A673 (cell line): Measurements from ENCODE around the gene FLRT2. TPM values are rescaled to one million over a fixed set of nuclear protein-coding genes. Genes with fewer than 3 reads are reported as not detected.

Experiments
- BruUV-seq: library from RNA; stranded (reverse); fragments of 400-500 nt; replicated peaks from 2 replicates; lab custom pipeline; 2021; lab: Mats Ljungman, UMichigan
- CTCF ChIA-PET: fragments of 300-600 bp; sonication (Branson Sonifier 250); formaldehyde crosslinking; loops from one replicate; lab custom pipeline; 2022; ENCODE audit warnings: antibody characterized with exemption; lab: Charles Lee
- POLR2A ChIA-PET: fragments of 300-600 bp; sonication (Branson Sonifier 250); formaldehyde crosslinking; loops from one replicate; lab custom pipeline; 2022; ENCODE audit warnings: antibody characterized with exemption; ENCODE audit not compliant: low non-redundant PET; lab: Charles Lee
- DNase-seq: peaks from one replicate; pipeline ENCODE4 v3.0.0-alpha.2; 2015; ENCODE audit warnings: low spot score
- H3K27ac ChIP-seq: fragments of 200-600 bp; sonication (generic); 2 replicates; pipeline ENCODE4 v1.5.1; 2016; ENCODE audit warnings: mixed run types, low read depth, mild to moderate bottlenecking, mixed read lengths, antibody characterized with exemption, low read length; ENCODE audit not compliant: poor library complexity, severe bottlenecking
- H3K27me3 ChIP-seq: fragments of 200-600 bp; sonication (generic); replicated peaks from 2 replicates; pipeline ENCODE4 v1.6.1; 2017; ENCODE audit warnings: mixed run types, low read depth, mild to moderate bottlenecking, mixed read lengths, antibody characterized with exemption, low read length; ENCODE audit not compliant: insufficient read depth, poor library complexity
- H3K36me3 ChIP-seq: fragments of 200-600 bp; sonication (generic); 2 replicates; pipeline ENCODE4 v1.6.1; 2016; ENCODE audit warnings: mixed run types, mild to moderate bottlenecking, mixed read lengths, antibody characterized with exemption, low read length; ENCODE audit not compliant: insufficient read depth, poor library complexity, severe bottlenecking
- H3K4me1 ChIP-seq: fragments of 200-600 bp; sonication (generic); 2 replicates; pipeline ENCODE4 v1.6.1; 2017; ENCODE audit warnings: mixed run types, mild to moderate bottlenecking, mixed read lengths, antibody characterized with exemption, low read length; ENCODE audit not compliant: insufficient read depth, poor library complexity, severe bottlenecking
- H3K4me3 ChIP-seq: fragments of 200-600 bp; sonication (generic); 2 replicates; pipeline ENCODE4 v1.5.1; 2016; ENCODE audit warnings: low read depth, mixed run types, mild to moderate bottlenecking, mixed read lengths, low read length; ENCODE audit not compliant: poor library complexity, severe bottlenecking
- H3K9me3 ChIP-seq: fragments of 200-600 bp; sonication (generic); 2 replicates; pipeline ENCODE4 v1.6.1; 2016; ENCODE audit warnings: mixed run types, low read depth, mild to moderate bottlenecking, mixed read lengths, antibody characterized with exemption, low read length; ENCODE audit not compliant: poor library complexity, severe bottlenecking
- EZH2 ChIP-seq: fragments of 200-600 bp; sonication (generic); IDR thresholded peaks from 2 replicates; pipeline ENCODE4 v1.6.1; 2017; ENCODE audit warnings: borderline replicate concordance, low read depth, mild to moderate bottlenecking, mixed read lengths, antibody characterized with exemption, low read length; ENCODE audit not compliant: poor library complexity, severe bottlenecking
- intact Hi-C: fragments of 100-400 bp; cut with micrococcal nuclease; formaldehyde crosslinking; loops from one replicate; pipeline ENCODE4 v1.10.0; 2022; ENCODE audit not compliant: unreplicated experiment
- total RNA-seq: library from RNA; stranded (reverse); gene quantifications from 2 replicates; pipeline ENCODE4 v1.2.3, GENCODE V29; 2021
- TF ChIP-seq, protein P1 (sequence below): fragments of 300-800, 200-600 bp; sonication (generic); conservative IDR thresholded peaks from 2 replicates; pipeline ENCODE4 v1.5.1; 2017; ENCODE audit warnings: low read depth, mild to moderate bottlenecking, antibody characterized with exemption, low read length, moderate library complexity, mixed read lengths

FLRT2 gene
- total RNA-seq, 1 experiment from 2014 or later, result 128 TPM

DNA sequence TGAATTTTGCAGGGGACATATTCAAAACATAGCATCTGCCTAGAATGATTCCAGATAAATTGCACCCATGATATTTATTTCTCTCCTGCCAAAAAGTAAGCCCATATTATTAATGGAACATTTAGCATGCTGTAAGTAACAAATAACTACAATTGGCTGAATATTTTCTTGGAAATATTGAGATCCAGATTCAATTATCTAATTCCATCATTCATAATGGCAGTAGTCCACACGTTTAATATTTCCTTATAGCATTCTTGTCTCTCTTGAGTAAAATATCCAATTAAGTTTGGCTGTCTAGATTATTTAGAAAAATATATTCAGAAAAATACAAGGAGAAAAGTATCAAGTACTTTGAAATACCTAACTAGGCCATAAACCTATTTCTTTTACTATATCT, 157.5 kb downstream of the FLRT2 start:
- POLR2A ChIA-PET, result no interaction called here
- CTCF ChIA-PET, result no interaction called here
- H3K27me3 ChIP-seq, result no peaks in the 10 kb centered on the region
- no peak overlapping the region for H3K4me3 ChIP-seq
- no peaks in the 10 kb centered on the region for H3K36me3 ChIP-seq
- no peaks in the 10 kb centered on the region for H3K9me3 ChIP-seq
- no peak for DNase-seq
- intact Hi-C loops, result no loop called here
- H3K27ac ChIP-seq, result no peak overlapping the region
- no peaks in the 10 kb centered on the region for H3K4me1 ChIP-seq
- TF ChIP-seq EZH2, result no peak
- TF ChIP-seq, protein P1, sequence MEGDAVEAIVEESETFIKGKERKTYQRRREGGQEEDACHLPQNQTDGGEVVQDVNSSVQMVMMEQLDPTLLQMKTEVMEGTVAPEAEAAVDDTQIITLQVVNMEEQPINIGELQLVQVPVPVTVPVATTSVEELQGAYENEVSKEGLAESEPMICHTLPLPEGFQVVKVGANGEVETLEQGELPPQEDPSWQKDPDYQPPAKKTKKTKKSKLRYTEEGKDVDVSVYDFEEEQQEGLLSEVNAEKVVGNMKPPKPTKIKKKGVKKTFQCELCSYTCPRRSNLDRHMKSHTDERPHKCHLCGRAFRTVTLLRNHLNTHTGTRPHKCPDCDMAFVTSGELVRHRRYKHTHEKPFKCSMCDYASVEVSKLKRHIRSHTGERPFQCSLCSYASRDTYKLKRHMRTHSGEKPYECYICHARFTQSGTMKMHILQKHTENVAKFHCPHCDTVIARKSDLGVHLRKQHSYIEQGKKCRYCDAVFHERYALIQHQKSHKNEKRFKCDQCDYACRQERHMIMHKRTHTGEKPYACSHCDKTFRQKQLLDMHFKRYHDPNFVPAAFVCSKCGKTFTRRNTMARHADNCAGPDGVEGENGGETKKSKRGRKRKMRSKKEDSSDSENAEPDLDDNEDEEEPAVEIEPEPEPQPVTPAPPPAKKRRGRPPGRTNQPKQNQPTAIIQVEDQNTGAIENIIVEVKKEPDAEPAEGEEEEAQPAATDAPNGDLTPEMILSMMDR, result no peak
- BruUV-seq, result no TSS peak

DNA sequence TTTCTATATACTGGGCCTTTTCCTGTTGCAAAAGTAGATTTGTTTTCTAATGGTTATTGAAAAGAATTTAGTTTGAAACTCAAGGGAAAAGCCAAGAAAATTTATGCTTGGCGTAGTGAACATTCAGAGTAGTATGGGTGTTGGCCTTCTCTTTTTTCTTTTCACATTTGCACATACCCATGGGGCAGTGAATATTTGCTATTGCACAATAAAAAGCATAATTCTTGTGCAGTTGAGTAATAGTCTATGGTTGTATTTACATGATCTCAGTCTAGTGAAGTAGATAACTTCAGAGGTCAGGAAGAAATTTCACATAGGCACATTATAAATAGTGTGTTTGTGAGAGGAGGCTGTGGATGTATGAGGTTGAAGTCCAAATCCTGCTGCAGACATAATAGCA, 158.1 kb downstream of the FLRT2 start:
- no peaks in the 10 kb centered on the region for H3K4me1 ChIP-seq
- H3K27ac ChIP-seq, result no peak overlapping the region
- no peak for DNase-seq
- intact Hi-C loops, result no loop called here
- no peaks in the 10 kb centered on the region for H3K36me3 ChIP-seq
- H3K27me3 ChIP-seq, result no peaks in the 10 kb centered on the region
- ChIA-PET CTCF (no interaction called here), POLR2A (no interaction called here)
- no TSS peak for BruUV-seq
- H3K4me3 ChIP-seq, result no peak overlapping the region
- no peaks in the 10 kb centered on the region for H3K9me3 ChIP-seq
- TF ChIP-seq, protein P1, result no peak
- TF ChIP-seq EZH2, result no peak

DNA sequence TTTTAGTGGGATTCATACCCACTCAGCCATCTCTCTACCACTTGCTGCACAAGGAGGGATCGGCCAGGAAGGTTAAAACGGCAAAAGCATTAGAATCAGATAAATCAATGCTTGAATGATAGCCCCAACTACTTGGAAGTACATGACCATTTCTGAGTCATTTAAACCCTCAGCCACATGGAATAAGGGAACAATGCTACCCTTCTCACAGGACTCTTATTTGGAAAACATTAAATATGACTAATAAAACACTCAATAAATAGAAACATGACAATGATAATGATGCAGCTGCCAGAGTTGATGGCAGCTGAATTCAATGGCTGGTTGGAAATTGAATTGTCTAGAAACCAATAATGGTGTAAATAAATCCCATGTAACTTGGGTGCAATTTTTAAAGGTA, 165.4 kb downstream of the FLRT2 start:
- no peak overlapping the region for H3K4me3 ChIP-seq
- intact Hi-C loops, result no loop called here
- ChIA-PET CTCF (no interaction called here), POLR2A (no interaction called here)
- H3K27me3 ChIP-seq, result no peaks in the 10 kb centered on the region
- no peaks in the 10 kb centered on the region for H3K9me3 ChIP-seq
- H3K27ac ChIP-seq, result no peak overlapping the region
- no peak for DNase-seq
- TF ChIP-seq EZH2, result no peak
- TF ChIP-seq, protein P1, result no peak
- H3K4me1 ChIP-seq, result no peaks in the 10 kb centered on the region
- no peaks in the 10 kb centered on the region for H3K36me3 ChIP-seq
- BruUV-seq, result no TSS peak
